RKO (cell line): ENCODE measurements around the gene LIMS1.
A peak's percentile ranks its signal among the peaks of the same experiment; 100 is the strongest.
"Not testable (repeated sequence)": the region's sequence is repeated elsewhere in the genome, so short reads cannot be mapped to it uniquely, and the experiment has no call there.

ENCODE experiments used
- DNase-seq: peaks from one replicate; pipeline ENCODE4 v3.0.0-alpha.2; 2016; ENCODE audit warnings: low spot score

LIMS1 gene

DNA sequence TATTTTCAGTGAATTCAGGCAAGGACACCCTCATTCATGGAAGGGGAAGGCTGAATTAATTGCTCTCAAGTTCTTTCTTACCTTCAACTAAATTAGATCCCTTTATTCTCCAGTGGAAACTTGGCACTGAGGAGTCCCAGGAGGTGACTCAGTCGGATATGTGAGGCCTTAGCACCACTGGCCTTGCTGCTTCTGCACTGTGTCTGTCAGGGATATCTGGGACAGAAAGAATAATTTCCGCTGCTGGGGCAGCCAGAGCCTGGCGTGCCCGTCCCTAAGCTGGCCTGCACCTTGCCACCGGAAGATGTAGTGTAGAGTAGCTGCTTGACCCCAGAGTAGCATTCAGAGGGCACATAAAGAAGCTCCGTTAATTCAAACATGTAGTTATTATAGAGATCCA, 53.4 kb downstream of the LIMS1 start:
- peak; percentile 19 for DNase-seq

- no peak for DNase-seq
Measured at GRCh38 chr2:108588070-108588668, 53.9 kb downstream of the LIMS1 start.

DNA sequence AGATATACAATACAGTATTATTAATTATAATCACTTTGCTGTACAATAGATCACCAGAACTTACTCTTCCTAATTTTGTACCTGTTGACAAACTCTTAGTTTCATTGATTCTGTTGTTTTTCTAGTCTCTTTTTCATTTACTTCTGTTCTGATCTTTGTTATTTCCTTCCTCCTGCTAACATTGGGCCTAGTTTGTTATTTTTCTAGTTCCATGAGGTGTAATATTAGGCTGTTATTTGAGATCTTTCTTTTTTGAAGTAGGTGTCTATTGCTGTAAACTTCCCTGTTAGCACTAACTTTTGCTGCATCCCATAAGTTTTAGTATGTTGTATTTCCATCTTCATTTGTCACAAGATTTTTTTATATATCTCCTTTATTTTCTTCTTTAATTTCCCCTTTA, 55.1 kb downstream of the LIMS1 start:
- DNase-seq, result no peak

GRCh38 chr2:108589781-108590180, 55.5 kb downstream of the LIMS1 start:
- DNase-seq, result no peak

DNA sequence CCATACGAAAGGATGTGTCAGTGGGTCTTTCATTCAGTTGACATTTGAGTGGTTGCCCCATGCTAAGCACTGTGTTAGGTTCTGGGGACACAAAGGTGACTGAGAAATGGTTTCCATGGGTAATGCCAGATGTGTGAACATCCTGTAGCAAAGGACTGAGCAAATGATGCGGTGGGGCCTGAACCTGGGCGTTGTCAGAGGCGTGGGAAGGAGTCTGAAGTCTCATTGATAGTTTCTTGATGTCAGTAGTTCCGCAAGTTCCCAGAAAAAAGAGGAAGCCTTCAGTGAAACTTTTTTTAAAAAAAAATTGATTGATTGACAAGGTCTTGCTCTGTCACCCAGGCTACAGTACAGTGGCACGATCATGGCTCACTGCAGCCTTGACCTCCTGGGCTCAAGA, 56.9 kb downstream of the LIMS1 start:
- no peak for DNase-seq

DNA sequence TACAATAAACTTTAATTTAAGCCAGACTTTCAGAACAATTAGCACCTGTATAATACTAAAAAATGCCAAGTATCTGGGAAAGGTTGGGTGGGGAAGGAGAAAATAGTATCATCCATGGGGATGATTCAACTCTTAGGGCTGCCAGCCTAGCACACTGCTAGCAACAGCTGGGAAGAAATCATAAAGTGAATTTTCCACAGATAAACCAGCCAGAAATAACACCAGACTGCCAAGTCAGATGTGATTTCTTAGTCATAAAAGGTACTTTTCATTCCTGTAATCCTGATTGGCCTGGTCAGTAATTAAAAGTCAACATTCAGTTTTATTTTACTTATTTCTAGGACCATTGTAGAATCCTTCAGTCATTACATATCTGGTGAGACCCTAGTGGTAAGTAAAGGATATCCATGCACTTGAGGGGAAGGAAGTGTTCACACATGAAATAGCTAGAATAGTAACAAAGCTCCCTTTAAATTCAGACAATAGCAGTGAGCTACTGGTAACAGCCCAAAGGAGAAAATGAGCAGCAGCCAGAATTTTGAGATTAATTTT, 59.4 kb downstream of the LIMS1 start:
- no peak for DNase-seq

GRCh38 chr2:108594132-108594981, 60.1 kb downstream of the LIMS1 start:
- DNase-seq, result peak; percentile 84

GRCh38 chr2:108594982-108595464, 60.8 kb downstream of the LIMS1 start:
- DNase-seq, result peak; percentile 5

DNA sequence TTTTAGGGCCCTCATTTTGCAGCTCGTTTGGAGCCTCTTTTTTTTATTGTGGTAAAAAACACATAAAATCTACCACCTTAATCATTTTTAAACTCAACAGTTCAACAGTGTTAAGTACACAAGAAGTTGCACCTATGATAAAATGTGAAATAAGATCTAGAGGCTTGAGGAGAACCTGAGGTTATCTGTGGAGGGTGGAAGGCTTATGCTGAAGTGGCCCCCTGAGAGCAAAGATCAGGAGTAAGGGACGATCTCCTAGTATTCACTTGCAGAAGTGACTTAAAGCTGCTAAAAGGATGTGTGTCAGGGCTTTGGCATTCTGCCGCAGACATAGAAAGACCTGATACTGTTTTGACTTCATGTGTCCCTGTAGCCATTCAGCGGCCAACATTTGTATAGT, 61.5 kb downstream of the LIMS1 start:
- DNase-seq, result not testable (repeated sequence)

- DNase-seq, result not testable (repeated sequence)
Measured at GRCh38 chr2:108597105-108597744, 63.0 kb downstream of the LIMS1 start.

DNA sequence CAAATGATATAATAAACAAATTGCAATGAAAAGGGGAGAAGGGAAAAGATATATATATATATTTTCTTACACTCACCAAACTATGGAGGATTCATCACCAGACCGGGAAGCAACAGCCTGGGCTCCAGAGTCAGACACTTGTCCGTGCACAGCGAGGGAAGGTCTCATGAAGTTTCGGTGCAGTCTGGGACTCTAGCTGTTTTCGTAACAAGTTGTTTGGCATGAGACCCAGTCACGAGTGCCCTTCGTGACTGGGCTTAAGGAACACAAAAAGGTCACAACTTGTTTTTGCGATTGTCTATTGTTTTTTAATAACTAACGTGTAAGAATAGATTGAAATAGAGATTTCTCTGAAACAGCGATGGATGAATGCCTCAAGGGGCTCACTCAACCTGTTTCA, 66.9 kb downstream of the LIMS1 start:
- not testable (repeated sequence) for DNase-seq

DNA sequence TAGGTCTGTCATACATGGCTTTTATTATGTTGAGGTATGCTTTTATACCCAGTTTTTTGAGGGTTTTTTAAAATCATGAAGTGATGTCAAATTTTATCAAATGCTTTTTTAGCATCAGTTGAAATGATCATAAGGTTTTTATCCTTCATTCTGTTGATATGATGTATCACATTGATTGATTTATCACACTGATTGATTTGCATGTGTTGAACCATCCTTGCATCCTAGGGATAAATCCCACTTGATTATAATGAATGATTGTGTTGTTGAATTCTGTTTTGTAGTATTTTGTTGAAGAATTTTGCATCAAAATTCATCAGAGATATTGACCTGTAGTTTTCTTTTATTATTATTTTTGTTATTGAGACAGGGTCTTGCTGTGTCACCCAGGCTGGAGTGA, 68.2 kb downstream of the LIMS1 start:
- no peak for DNase-seq

DNA sequence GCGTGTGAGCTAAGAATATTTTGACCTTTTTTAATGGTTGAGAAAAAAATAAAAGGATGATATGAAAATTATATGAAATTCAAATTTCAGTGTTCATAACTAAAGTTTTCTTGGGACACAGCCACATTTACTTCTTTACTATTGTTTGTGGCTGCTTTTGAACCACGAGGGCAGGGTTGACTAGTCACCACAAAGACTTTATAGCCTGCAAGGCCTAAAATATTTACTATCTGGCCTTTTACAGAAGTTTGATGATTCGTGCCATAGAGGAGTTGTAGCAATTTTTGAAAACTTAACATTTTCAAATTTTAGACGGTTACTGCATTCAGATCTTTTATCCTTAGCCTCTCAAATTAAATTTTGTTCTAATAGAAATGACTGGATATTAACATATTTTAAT, 69.9 kb downstream of the LIMS1 start:
- DNase-seq, result no peak

DNA sequence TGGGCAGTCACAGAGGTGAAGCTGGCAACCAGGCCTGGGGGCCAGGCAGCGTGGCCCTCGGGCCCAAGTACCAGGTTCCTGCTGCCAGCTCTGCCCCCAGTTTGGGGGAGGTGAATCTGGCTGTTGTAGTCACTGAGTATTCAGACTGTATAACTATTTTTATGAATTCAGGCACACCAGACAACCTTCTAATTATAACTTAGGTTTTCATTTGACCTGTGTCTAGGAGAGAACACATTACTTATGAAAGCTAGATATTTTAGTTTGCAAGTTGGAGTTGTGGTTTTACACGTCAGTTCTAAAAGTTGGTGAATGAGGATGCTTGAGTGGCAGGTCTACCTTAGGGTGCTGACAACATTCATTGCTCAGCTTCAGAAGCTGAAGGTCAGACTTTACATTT, 71.7 kb downstream of the LIMS1 start:
- no peak for DNase-seq

DNA sequence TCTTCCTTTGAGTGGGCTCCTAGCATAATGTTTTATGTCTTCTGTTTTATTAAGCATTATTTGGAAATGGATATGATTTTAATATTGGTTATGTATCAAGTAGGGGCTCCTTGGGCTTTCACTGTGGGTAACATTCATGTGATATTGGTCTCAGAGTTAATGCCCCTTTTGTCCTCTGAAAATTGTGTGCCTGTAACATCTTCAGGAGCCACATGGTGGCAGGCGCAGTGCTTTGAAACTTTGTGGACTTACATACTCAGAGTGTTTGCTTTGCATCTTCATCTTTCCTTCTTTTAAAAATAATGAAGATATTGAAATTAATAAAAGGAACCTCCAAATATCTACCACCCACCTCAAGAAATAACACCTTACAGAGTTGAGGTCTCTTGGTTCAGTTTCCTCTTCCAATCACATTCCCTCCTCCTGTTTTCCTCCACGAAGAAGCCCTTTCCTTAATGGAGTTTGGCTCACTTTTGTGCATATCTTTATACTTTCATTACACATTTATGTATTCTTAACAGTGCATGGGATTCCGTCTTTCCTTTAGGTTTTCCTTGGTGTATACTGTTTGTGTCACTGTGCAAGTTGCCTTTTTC, 73.5 kb downstream of the LIMS1 start:
- peak; percentile 42 for DNase-seq

DNA sequence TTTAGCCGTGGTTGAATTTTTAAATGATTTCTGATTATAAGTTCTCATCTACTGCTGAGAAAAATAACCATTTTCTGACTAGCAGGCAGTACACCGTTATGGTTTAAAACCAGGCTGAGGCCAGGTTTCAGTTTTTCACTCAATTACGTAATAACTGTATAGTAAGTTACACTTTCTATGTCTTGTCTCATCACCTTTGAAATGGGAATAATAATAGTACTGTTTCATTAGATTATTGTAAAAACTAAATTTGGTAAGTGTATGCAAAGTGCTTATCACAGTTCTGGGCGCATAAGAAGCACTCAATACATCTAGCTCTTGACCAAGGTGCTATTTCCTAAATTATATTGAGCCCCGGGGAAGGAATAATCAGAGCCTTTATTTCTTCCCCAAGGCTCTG, 76.8 kb downstream of the LIMS1 start:
- DNase-seq, result no peak

- DNase-seq, result no peak
Measured at GRCh38 chr2:108612153-108612513, 77.9 kb downstream of the LIMS1 start.

DNA sequence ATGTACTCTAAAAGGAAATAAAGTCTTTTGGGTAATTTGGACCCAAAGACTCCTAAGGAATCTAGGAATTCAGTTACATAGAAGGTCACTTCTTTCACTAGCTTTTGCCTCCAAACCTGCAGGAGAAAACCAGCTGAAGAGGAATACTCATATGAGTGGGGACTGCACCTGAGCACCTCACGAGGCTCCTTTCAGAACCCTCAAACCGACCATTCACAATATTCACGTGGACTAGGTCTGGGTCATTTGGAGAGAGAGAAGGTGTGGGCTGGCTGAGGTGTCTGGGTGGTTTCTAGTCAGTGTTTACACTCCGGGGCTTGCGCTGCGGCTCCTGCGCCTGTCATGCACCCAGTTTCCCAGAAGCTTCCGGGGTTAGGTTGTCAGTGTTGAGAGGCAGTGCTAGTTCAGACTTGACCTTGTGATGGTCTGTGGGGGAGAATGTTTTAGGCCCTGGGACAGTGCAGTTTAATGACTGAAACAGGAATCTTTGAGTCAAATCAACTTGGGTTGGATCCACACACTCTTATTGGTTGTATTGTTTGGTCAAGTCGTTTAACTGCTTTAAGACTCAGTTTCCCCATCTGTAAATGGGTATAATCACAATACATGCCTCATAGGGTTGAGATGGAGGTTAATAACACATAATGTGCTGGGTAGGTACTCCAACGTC, 78.4 kb downstream of the LIMS1 start:
- DNase-seq, result no peak

DNA sequence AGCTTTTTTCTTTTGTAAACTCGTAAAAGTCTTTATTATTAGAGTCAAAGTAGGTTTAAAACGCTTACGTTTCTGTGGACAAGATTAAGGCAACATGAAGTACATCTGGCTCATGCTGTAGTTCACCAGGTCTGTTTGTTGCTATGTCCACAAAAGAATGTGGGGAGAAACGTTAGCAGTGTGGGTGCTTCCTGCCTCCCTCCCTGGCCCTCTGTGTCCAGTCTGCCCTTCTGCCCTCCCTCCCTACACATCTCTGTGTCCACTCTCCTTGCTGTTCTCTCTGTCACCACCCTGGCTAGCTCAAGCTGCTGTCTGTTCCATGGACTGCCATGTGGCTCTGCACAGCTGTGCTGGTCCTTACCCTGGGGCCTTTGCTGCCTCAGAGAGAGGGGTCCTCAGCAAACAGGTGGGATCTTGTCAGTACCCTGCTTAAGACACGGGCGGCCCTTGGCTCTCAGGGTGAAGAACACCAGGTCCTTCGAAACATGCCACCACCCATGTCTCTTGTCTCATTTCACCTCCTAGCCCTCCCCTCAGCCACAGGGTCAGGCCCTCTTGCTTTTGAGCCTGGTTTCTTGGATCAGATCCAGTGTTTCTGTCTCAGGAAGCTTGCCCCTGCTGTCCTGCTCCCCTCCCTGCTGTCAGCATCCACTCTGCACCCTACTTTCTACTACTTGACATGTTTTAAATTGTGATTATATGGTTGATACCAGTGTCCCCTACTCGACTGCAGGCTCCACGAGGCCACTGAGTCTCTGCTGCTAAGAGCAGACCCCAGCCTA, 79.2 kb downstream of the LIMS1 start:
- no peak for DNase-seq

- no peak for DNase-seq
Measured at GRCh38 chr2:108614043-108614545, 79.8 kb downstream of the LIMS1 start.

DNA sequence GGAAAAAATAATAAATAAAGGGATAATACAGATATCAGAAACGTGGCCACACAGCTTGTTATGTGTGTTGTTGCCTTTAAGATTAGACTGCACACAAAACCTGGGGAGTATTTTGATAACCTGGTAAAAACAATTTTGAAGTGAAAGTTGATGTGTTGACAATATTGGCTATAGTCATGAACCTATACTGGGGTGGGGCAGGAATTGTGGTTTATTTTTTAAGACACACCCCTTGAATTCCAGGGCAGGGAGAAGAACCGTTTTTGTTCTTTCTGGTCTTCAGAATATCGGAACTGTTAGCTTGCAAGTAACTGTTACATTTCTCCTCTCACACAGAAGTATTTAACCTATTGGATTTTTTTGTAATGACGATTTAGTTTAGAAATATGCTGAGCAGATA, 80.4 kb downstream of the LIMS1 start:
- no peak for DNase-seq
